Neural progenitor cell (in vitro differentiated cells): Measurements from ENCODE around the gene DOCK4.

ENCODE experiments used
- EZH2 ChIP-seq: fragments of 200-600 bp; sonication (generic); IDR thresholded peaks from 2 replicates; pipeline ENCODE4 v1.6.1; 2017; ENCODE audit warnings: antibody characterized with exemption, mild to moderate bottlenecking, moderate library complexity
- TF ChIP-seq, protein P1 (sequence below): fragments of 200-600 bp; sonication (generic); IDR thresholded peaks from 2 replicates; pipeline ENCODE4 v1.5.1; 2017; ENCODE audit warnings: antibody characterized with exemption, mild to moderate bottlenecking

DNA sequence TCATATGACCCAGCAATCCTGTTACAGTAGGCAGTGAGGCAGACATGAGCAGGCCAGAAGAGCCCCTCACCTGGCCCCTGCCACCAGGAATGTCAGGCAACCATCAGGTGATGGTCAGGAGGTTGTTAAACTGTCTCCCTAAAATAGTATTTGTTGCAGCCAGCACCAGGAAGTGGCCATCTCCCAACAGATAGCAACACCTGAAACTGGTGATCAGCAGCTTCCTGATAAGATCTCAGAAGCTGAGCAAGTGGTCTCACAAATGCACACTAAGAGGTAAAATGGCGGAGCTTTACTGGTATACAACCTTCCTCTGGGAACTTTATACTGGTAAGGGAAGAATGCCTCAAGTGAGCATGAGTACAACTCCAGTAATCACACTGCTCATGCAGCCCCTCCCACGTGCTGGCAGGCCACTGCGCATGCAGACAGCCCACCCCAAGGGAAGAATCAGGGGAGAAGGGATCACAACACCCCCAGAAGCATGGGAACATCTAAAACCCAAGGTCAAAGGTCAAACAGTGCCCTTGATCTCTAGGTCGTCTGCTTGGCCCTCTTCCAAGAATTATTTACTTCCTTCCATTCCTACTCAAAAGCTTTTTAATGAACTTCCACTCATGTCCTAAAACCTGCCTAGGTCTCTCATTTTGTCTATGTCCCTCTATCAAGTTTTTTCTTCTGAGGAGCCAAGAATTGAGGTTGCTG, 133.5 kb downstream of the DOCK4 start:
- TF ChIP-seq, protein P1, sequence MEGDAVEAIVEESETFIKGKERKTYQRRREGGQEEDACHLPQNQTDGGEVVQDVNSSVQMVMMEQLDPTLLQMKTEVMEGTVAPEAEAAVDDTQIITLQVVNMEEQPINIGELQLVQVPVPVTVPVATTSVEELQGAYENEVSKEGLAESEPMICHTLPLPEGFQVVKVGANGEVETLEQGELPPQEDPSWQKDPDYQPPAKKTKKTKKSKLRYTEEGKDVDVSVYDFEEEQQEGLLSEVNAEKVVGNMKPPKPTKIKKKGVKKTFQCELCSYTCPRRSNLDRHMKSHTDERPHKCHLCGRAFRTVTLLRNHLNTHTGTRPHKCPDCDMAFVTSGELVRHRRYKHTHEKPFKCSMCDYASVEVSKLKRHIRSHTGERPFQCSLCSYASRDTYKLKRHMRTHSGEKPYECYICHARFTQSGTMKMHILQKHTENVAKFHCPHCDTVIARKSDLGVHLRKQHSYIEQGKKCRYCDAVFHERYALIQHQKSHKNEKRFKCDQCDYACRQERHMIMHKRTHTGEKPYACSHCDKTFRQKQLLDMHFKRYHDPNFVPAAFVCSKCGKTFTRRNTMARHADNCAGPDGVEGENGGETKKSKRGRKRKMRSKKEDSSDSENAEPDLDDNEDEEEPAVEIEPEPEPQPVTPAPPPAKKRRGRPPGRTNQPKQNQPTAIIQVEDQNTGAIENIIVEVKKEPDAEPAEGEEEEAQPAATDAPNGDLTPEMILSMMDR, result no peak
- TF ChIP-seq EZH2, result no peak
